Dendritic cell treated with granulocyte-macrophage colony-stimulating factor and Interleukin-4, amounts not matched to agents 40 ng/mL and 50 ng/mL, for 4 days (primary cell): ENCODE data around the gene BABAM2.

Experiments
- H3K27ac Mint-ChIP-seq: one replicate; pipeline ENCODE4 v1.8.0; 2022; ENCODE audit warnings: mild to moderate bottlenecking, mixed read lengths
- H3K27me3 Mint-ChIP-seq: one replicate; pipeline ENCODE4 v1.8.0; 2022; ENCODE audit warnings: mild to moderate bottlenecking, mixed read lengths
- H3K36me3 Mint-ChIP-seq: one replicate; pipeline ENCODE4 v1.8.0; 2022; ENCODE audit warnings: low read depth, mixed read lengths
- H3K4me1 Mint-ChIP-seq: one replicate; pipeline ENCODE4 v1.8.0; 2022; ENCODE audit warnings: low read depth, mixed read lengths
- H3K4me3 Mint-ChIP-seq: one replicate; pipeline ENCODE4 v1.8.0; 2022; ENCODE audit warnings: mild to moderate bottlenecking, moderate library complexity, mixed read lengths
- H3K9me3 Mint-ChIP-seq: one replicate; pipeline ENCODE4 v1.8.0; 2022; ENCODE audit warnings: mixed read lengths
- intact Hi-C: fragments of 100-400 bp; cut with micrococcal nuclease; formaldehyde crosslinking; loops from one replicate; pipeline ENCODE4 v1.15.0; 2022

BABAM2 gene

GRCh38 chr2:28226558-28226957, 336.0 kb downstream of the BABAM2 start:
- Mint-ChIP-seq H3K27me3 (no peaks in the 10 kb centered on the region), H3K4me3 (no peak overlapping the region), H3K36me3 (no peaks in the 10 kb centered on the region), H3K27ac (no peak overlapping the region), H3K9me3 (no peaks in the 10 kb centered on the region), H3K4me1 (peaks cover 24% of the 10 kb centered on the region)
- intact Hi-C loops = no loop called here

GRCh38 chr2:28227498-28227897, 337.0 kb downstream of the BABAM2 start:
- Mint-ChIP-seq H3K4me3 (no peak overlapping the region), H3K27ac (no peak overlapping the region), H3K27me3 (no peaks in the 10 kb centered on the region)

GRCh38 chr2:28228434-28228995, 338.0 kb downstream of the BABAM2 start:
- Mint-ChIP-seq H3K27ac (no peak overlapping the region), H3K36me3 (no peaks in the 10 kb centered on the region), H3K9me3 (no peaks in the 10 kb centered on the region), H3K4me3 (no peak overlapping the region), H3K27me3 (no peaks in the 10 kb centered on the region), H3K4me1 (peaks cover 13% of the 10 kb centered on the region)
- intact Hi-C loops = no loop called here

More at GRCh38 chr2:28227498-28227897, 337.0 kb downstream of the BABAM2 start:
- Mint-ChIP-seq H3K9me3 (no peaks in the 10 kb centered on the region), H3K4me1 (peaks cover 23% of the 10 kb centered on the region), H3K36me3 (no peaks in the 10 kb centered on the region)
- intact Hi-C loops = no loop called here

GRCh38 chr2:28231110-28231631, 340.6 kb downstream of the BABAM2 start:
- no peaks in the 10 kb centered on the region for H3K9me3 Mint-ChIP-seq
- no peaks in the 10 kb centered on the region for H3K27me3 Mint-ChIP-seq
- no peaks in the 10 kb centered on the region for H3K36me3 Mint-ChIP-seq
- no peak overlapping the region for H3K4me3 Mint-ChIP-seq
- no peak overlapping the region for H3K27ac Mint-ChIP-seq
- H3K4me1 Mint-ChIP-seq = peaks cover 6% of the 10 kb centered on the region
- intact Hi-C loops = no loop called here

- intact Hi-C loops = no loop called here
- H3K9me3 Mint-ChIP-seq = no peaks in the 10 kb centered on the region
- H3K36me3 Mint-ChIP-seq = peaks cover 4% of the 10 kb centered on the region
- no peak overlapping the region for H3K4me3 Mint-ChIP-seq
- no peak overlapping the region for H3K27ac Mint-ChIP-seq
- H3K4me1 Mint-ChIP-seq = peaks cover 5% of the 10 kb centered on the region
- no peaks in the 10 kb centered on the region for H3K27me3 Mint-ChIP-seq
Measured at GRCh38 chr2:28232295-28232694, 341.8 kb downstream of the BABAM2 start.

GRCh38 chr2:28233164-28233676, 342.7 kb downstream of the BABAM2 start:
- Mint-ChIP-seq H3K4me1 (no peaks in the 10 kb centered on the region), H3K4me3 (no peak overlapping the region), H3K36me3 (peaks cover 9% of the 10 kb centered on the region), H3K9me3 (no peaks in the 10 kb centered on the region), H3K27me3 (no peaks in the 10 kb centered on the region), H3K27ac (no peak overlapping the region)
- intact Hi-C loops = no loop called here

- H3K36me3 Mint-ChIP-seq = peaks cover 9% of the 10 kb centered on the region
- H3K9me3 Mint-ChIP-seq = no peaks in the 10 kb centered on the region
- H3K4me3 Mint-ChIP-seq = no peak overlapping the region
- intact Hi-C loops = no loop called here
- H3K4me1 Mint-ChIP-seq = no peaks in the 10 kb centered on the region
- H3K27me3 Mint-ChIP-seq = no peaks in the 10 kb centered on the region
- H3K27ac Mint-ChIP-seq = no peak overlapping the region
Measured at GRCh38 chr2:28234807-28235206, 344.3 kb downstream of the BABAM2 start.

- Mint-ChIP-seq H3K4me3 (no peak overlapping the region), H3K27ac (no peak overlapping the region), H3K36me3 (peaks cover 22% of the 10 kb centered on the region), H3K9me3 (no peaks in the 10 kb centered on the region), H3K27me3 (no peaks in the 10 kb centered on the region), H3K4me1 (no peaks in the 10 kb centered on the region)
- intact Hi-C loops = no loop called here
Measured at GRCh38 chr2:28239207-28239606, 348.7 kb downstream of the BABAM2 start.

GRCh38 chr2:28240937-28241336, 350.4 kb downstream of the BABAM2 start:
- Mint-ChIP-seq H3K9me3 (no peaks in the 10 kb centered on the region), H3K36me3 (peaks cover 29% of the 10 kb centered on the region), H3K4me3 (no peak overlapping the region), H3K4me1 (peaks cover 2% of the 10 kb centered on the region), H3K27ac (no peak overlapping the region), H3K27me3 (no peaks in the 10 kb centered on the region)
- intact Hi-C loops = no loop called here

- H3K9me3 Mint-ChIP-seq = no peaks in the 10 kb centered on the region
- intact Hi-C loops = no loop called here
- H3K27ac Mint-ChIP-seq = no peak overlapping the region
- no peak overlapping the region for H3K4me3 Mint-ChIP-seq
- H3K27me3 Mint-ChIP-seq = no peaks in the 10 kb centered on the region
- peaks cover 14% of the 10 kb centered on the region for H3K4me1 Mint-ChIP-seq
- H3K36me3 Mint-ChIP-seq = peaks cover 22% of the 10 kb centered on the region
Measured at GRCh38 chr2:28247290-28247689, 356.8 kb downstream of the BABAM2 start.

GRCh38 chr2:28247734-28248133, 357.2 kb downstream of the BABAM2 start:
- Mint-ChIP-seq H3K4me1 (peaks cover 14% of the 10 kb centered on the region), H3K27ac (no peak overlapping the region), H3K9me3 (no peaks in the 10 kb centered on the region), H3K36me3 (peaks cover 22% of the 10 kb centered on the region), H3K4me3 (no peak overlapping the region), H3K27me3 (no peaks in the 10 kb centered on the region)
- intact Hi-C loops = no loop called here

GRCh38 chr2:28248511-28248910, 358.0 kb downstream of the BABAM2 start:
- intact Hi-C loops = no loop called here
- Mint-ChIP-seq H3K4me3 (no peak overlapping the region), H3K27me3 (no peaks in the 10 kb centered on the region), H3K27ac (no peak overlapping the region), H3K36me3 (peaks cover 22% of the 10 kb centered on the region), H3K4me1 (peaks cover 14% of the 10 kb centered on the region), H3K9me3 (no peaks in the 10 kb centered on the region)

- H3K4me3 Mint-ChIP-seq = no peak overlapping the region
- peaks cover 22% of the 10 kb centered on the region for H3K36me3 Mint-ChIP-seq
- H3K27ac Mint-ChIP-seq = no peak overlapping the region
- peaks cover 14% of the 10 kb centered on the region for H3K4me1 Mint-ChIP-seq
- H3K27me3 Mint-ChIP-seq = no peaks in the 10 kb centered on the region
- intact Hi-C loops = no loop called here
- H3K9me3 Mint-ChIP-seq = no peaks in the 10 kb centered on the region
Measured at GRCh38 chr2:28250006-28250405, 359.5 kb downstream of the BABAM2 start.

- Mint-ChIP-seq H3K9me3 (no peaks in the 10 kb centered on the region), H3K27me3 (no peaks in the 10 kb centered on the region), H3K36me3 (peaks cover 11% of the 10 kb centered on the region), H3K4me3 (no peak overlapping the region), H3K4me1 (peaks cover 8% of the 10 kb centered on the region), H3K27ac (no peak overlapping the region)
- intact Hi-C loops = no loop called here
Measured at GRCh38 chr2:28251337-28251736, 360.8 kb downstream of the BABAM2 start.

- H3K27ac Mint-ChIP-seq = no peak overlapping the region
- H3K27me3 Mint-ChIP-seq = no peaks in the 10 kb centered on the region
- peaks cover 13% of the 10 kb centered on the region for H3K36me3 Mint-ChIP-seq
- intact Hi-C loops = no loop called here
- H3K4me1 Mint-ChIP-seq = peaks cover 1% of the 10 kb centered on the region
- H3K9me3 Mint-ChIP-seq = no peaks in the 10 kb centered on the region
- no peak overlapping the region for H3K4me3 Mint-ChIP-seq
Measured at GRCh38 chr2:28252311-28252710, 361.8 kb downstream of the BABAM2 start.
